Fibroblast of lung (primary cell): ENCODE measurements around the gene ZNF527. TPM values are rescaled to one million over a fixed set of nuclear protein-coding genes. Genes with fewer than 3 reads are reported as not detected.
"Not testable (repeated sequence)": the region's sequence is repeated elsewhere in the genome, so short reads cannot be mapped to it uniquely, and the experiment has no call there.

Experiments used
- DNase-seq, 2 donors: peaks; one replicate each; pipeline versions ENCODE4 v3.0.0 to v3.0.0-alpha.2; 2010; ENCODE audit warnings: low read depth in 2 of 2
- H2AFZ ChIP-seq: 2 replicates; pipeline ENCODE4 v1.5.1; 2012; ENCODE audit warnings: low read length, control low read depth, inconsistent platforms
- H3K27ac ChIP-seq: 2 replicates; pipeline ENCODE4 v1.5.1; 2011; ENCODE audit warnings: low read length, control low read depth; ENCODE audit not compliant: insufficient read depth
- H3K27me3 ChIP-seq: 2 replicates; pipeline ENCODE4 v1.5.1; 2011; ENCODE audit warnings: mild to moderate bottlenecking, low read length; ENCODE audit not compliant: control insufficient read depth, insufficient read depth
- H3K36me3 ChIP-seq: 2 replicates; pipeline ENCODE4 v1.5.1; 2011; ENCODE audit warnings: low read length; ENCODE audit not compliant: control insufficient read depth, insufficient read depth
- H3K4me1 ChIP-seq: 2 replicates; pipeline ENCODE4 v1.5.1; 2011; ENCODE audit warnings: low read length; ENCODE audit not compliant: control insufficient read depth, insufficient read depth; ENCODE audit errors: extremely low read depth
- H3K4me2 ChIP-seq: 2 replicates; pipeline ENCODE4 v1.5.1; 2011; ENCODE audit warnings: low read length, control low read depth; ENCODE audit not compliant: insufficient read depth; ENCODE audit errors: extremely low read depth
- H3K4me3 ChIP-seq, 4 experiments: fragments of 200-600 bp in 1 of 4; sonication (generic) in 1 of 4; replicated peaks in 1 of 4; 2 replicates each; pipeline ENCODE4 v1.5.1; 2011 to 2016; ENCODE audit warnings: low read length in 4 of 4, low read depth in 3 of 4, mild to moderate bottlenecking in 3 of 4, control low read depth in 2 of 4, inconsistent platforms in 1 of 4, mixed read lengths in 1 of 4; ENCODE audit not compliant: insufficient read depth in 1 of 4; ENCODE audit errors: control extremely low read depth in 1 of 4
- H3K79me2 ChIP-seq: 2 replicates; pipeline ENCODE4 v1.5.1; 2012; ENCODE audit warnings: mild to moderate bottlenecking, low read length, inconsistent platforms; ENCODE audit not compliant: control insufficient read depth, insufficient read depth
- H3K9ac ChIP-seq: 2 replicates; pipeline ENCODE4 v1.5.1; 2011; ENCODE audit warnings: mild to moderate bottlenecking, low read length, control low read depth; ENCODE audit not compliant: insufficient read depth
- H3K9me3 ChIP-seq: 2 replicates; pipeline ENCODE4 v1.5.1; 2012; ENCODE audit warnings: low read depth, low read length; ENCODE audit not compliant: control insufficient read depth, insufficient read depth
- H4K20me1 ChIP-seq: 2 replicates; pipeline ENCODE4 v1.5.1; 2011; ENCODE audit warnings: low read length; ENCODE audit not compliant: control insufficient read depth, insufficient read depth; ENCODE audit errors: extremely low read depth
- CTCF ChIP-seq, 2 donors: IDR thresholded peaks in 1 of 2; conservative IDR thresholded peaks in 1 of 2; 1 replicate in 1 of 2; 2 replicates in 1 of 2; pipeline ENCODE4 v1.5.1; 2011 to 2012; ENCODE audit warnings: low read length in 2 of 2, control low read depth in 1 of 2, inconsistent platforms in 1 of 2, low read depth in 1 of 2, mild to moderate bottlenecking in 1 of 2
- EZH2 ChIP-seq: IDR thresholded peaks from 2 replicates; pipeline ENCODE4 v1.5.1; 2012; ENCODE audit warnings: low read length, control low read depth, mild to moderate bottlenecking; ENCODE audit errors: missing control alignments
- polyA plus RNA-seq, 2 donors: library from polyadenylated mRNA; depleted of rRNA in 1 of 2; stranded (reverse) in 1 of 2; unstranded in 1 of 2; fragments of >200 nt; gene quantifications; 2 replicates each; pipeline ENCODE4 v1.2.1, GENCODE V29; 2011 to 2012; ENCODE audit warnings: missing spikeins in 1 of 2
- total RNA-seq: library from RNA; depleted of rRNA; stranded (reverse); fragments of >200 nt; gene quantifications from 2 replicates; pipeline ENCODE4 v1.2.1, GENCODE V29; 2014

Gene ZNF527
- total and polyA plus RNA-seq, 2 donors (not counting 1 experiment from before 2014, with no cell fraction given), result 4.6 to 6.6 TPM

GRCh38 chr19:37355901-37356300 lies 15.0 kb upstream of the ZNF527 start:
- DNase-seq, result no peak
- H3K27ac ChIP-seq, result no peak overlapping the region
- no peaks in the 10 kb centered on the region for H3K79me2 ChIP-seq
- H3K36me3 ChIP-seq, result no peaks in the 10 kb centered on the region
- no peaks in the 10 kb centered on the region for H3K27me3 ChIP-seq
- no peak overlapping the region for H3K4me2 ChIP-seq
- no peaks in the 10 kb centered on the region for H3K4me1 ChIP-seq
- no peak overlapping the region for H3K4me3 ChIP-seq
- no peak overlapping the region for H3K9ac ChIP-seq
- H4K20me1 ChIP-seq, result no peaks in the 10 kb centered on the region
- TF ChIP-seq EZH2, result no peak
- TF ChIP-seq CTCF (conservative IDR thresholded peaks at IDR 0.05 in 1 of 2, IDR thresholded peaks at IDR 0.05 in 1 of 2; ENCODE audit: low read depth in 1 of 2, low read length in 2 of 2), result no peak
- no peaks in the 10 kb centered on the region for H3K9me3 ChIP-seq
- no peak overlapping the region for H2AFZ ChIP-seq

GRCh38 chr19:37361994-37362393 lies 8.9 kb upstream of the ZNF527 start:
- Histone ChIP-seq H3K36me3 (peaks cover 6% of the 10 kb centered on the region), H3K79me2 (no peaks in the 10 kb centered on the region), H3K9ac (no peak overlapping the region), H3K4me2 (no peak overlapping the region), H3K4me3 (no peak overlapping the region), H2AFZ (no peak overlapping the region), H3K27me3 (no peaks in the 10 kb centered on the region), H3K9me3 (no peaks in the 10 kb centered on the region), H4K20me1 (no peaks in the 10 kb centered on the region), H3K27ac (no peak overlapping the region), H3K4me1 (no peaks in the 10 kb centered on the region)
- peak in 1 of 2 donors; percentile 55 for DNase-seq
- TF ChIP-seq EZH2 (no peak), CTCF (conservative IDR thresholded peaks at IDR 0.05 in 1 of 2, IDR thresholded peaks at IDR 0.05 in 1 of 2; ENCODE audit: low read depth in 1 of 2, low read length in 2 of 2) (no peak)

- Histone ChIP-seq H3K4me3 (no peak overlapping the region), H3K9ac (no peak overlapping the region), H3K9me3 (no peaks in the 10 kb centered on the region), H3K36me3 (peaks cover 6% of the 10 kb centered on the region), H3K4me2 (no peak overlapping the region), H3K27me3 (no peaks in the 10 kb centered on the region), H3K79me2 (no peaks in the 10 kb centered on the region), H2AFZ (no peak overlapping the region), H3K27ac (no peak overlapping the region), H4K20me1 (no peaks in the 10 kb centered on the region), H3K4me1 (no peaks in the 10 kb centered on the region)
- no peak for DNase-seq
- TF ChIP-seq CTCF (conservative IDR thresholded peaks at IDR 0.05 in 1 of 2, IDR thresholded peaks at IDR 0.05 in 1 of 2; ENCODE audit: low read depth in 1 of 2, low read length in 2 of 2), result no peak
- TF ChIP-seq EZH2, result no peak
Measured at GRCh38 chr19:37362733-37363132, 8.2 kb upstream of the ZNF527 start.

- not testable (repeated sequence) for H3K79me2 ChIP-seq, H3K4me1 ChIP-seq, H3K36me3 ChIP-seq, DNase-seq, H4K20me1 ChIP-seq, H3K27me3 ChIP-seq, H3K9me3 ChIP-seq
- H3K9ac ChIP-seq, result peak overlapping the region; percentile 47
- H3K4me2 ChIP-seq, result peak overlapping the region; percentile 80
- peak overlapping the region; percentile 66 for H3K27ac ChIP-seq
- peak overlapping the region; percentile 64 to 91 (median 82) for H3K4me3 ChIP-seq
- H2AFZ ChIP-seq, result peak overlapping the region; percentile 98
Measured at GRCh38 chr19:37370386-37370879, 466 bp upstream of the ZNF527 start.
